Stimulated activated CD8-positive, alpha-beta memory T cell treated with anti-CD3 and anti-CD28 coated beads, Interleukin-15, amount 100 ng/mL, for 48 hours (primary cell): ENCODE data around the gene YJU2.

Experiments used
- DNase-seq, 2 donors: peaks; one replicate each; pipeline ENCODE4 v3.0.0-alpha.2; 2020; ENCODE audit warnings: low read depth in 2 of 2

Gene YJU2

DNA sequence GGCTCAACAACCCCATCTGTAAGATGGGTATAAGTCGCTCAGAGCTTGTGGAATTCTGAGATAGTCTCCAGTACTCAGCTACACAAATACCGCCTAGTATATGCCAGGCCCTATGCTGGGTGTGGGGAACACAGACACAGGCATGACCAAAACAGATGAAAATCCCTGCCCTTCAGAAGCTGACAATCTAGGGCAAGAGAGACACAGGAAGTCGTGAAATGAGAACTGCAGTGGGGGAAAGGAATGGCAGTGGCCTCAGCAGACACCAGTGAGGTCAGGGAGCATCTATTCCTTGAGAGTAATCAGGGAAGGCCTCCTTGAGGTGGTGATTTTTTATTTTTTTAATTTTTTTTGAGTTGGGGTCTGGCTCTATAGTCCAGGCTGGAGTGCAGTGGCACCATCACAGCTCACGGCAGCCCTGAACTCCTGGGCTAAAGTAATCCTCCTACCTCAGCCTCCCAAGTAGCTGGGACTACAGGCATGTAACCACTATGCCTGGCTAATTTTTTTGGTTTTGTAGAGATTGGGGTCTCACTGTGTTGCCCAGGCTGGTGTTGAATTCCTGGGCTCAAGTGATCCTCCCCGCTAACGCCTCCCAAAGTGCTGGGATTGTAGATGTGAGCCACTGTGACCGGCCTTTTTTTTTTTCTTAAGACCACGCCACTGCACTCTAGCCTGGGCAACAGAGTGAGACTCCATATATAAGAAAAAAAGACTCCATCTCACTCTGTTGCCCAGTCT is 52.1 kb downstream of the YJU2 start:
- no peak for DNase-seq

DNA sequence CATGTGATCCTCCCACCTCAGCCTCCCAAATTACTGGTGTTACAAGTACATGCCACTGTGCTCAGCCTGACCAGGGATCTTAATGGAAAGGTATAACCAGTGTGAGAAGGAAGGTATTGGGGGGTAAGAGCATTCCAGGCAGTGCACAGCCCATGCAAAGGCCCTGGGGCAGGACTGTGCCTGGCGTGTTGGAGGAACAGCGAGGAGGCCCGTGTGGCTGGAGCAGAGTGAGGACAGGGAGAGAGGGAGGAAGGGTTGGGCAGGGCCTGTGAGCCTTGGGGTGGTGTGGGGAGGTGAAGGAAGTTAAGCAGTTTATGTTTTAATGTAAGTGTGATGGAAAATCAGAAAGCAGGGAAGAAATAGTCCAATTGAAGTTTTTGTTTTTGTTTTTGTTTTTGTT is 53.7 kb downstream of the YJU2 start:
- DNase-seq: no peak

DNA sequence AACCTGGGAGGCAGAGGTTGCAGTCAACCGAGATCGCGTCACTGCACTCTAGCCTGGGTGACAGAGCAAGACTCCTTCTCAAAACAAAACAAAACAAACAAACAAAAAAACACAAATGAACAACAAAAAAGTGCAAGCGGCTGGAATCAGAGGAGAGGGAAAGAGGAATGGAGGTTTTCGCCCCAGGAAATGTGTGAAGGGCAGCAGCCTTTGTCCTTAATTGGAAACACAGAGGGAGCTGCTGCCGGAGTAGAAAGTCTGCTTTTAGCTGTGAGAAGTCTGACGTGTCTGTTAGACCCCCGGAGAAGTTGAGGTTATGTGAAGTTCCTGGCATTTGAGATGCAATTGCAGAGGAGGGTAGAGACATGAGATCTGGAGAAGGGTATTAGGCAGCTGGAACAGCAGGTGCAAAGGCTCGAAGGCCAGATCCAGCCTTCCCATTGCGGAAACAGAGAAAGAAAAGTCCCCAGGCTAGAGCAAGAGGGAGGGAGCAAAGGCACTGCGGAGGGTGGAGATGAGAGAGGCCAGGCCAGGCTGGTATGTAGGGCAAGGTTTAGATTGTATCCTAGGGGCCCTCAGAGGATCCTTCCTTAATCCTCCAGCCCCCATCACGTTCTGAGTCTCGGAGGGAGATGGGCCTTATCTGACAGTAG is 54.8 kb downstream of the YJU2 start:
- no peak for DNase-seq

DNA sequence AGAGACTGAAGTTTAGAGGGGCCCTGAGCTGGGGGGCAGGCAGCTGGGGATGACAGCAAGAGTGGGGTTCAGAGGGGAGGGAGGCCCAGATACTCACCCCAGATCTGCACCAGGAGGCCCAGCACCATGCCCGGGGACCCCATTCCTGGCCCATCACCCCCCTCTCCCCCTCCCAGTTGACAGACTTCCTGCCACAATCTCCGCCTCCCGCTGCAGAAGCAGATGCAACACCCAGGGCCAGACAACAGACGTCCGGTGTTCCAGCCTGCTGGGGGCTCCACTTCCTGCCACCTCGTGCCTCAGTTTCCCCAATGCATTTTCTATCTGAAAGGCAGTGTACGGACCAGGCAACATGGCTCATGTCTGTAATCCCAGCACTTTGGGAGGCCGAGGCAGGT is 55.4 kb downstream of the YJU2 start, which contains the start of gene TMIGD2:
Gene TMIGD2 (minus strand): TSS at position 147 of the 398 bp plus-strand sequence. CDS start 4 bp downstream, at position 143.
- DNase-seq: no peak

DNA sequence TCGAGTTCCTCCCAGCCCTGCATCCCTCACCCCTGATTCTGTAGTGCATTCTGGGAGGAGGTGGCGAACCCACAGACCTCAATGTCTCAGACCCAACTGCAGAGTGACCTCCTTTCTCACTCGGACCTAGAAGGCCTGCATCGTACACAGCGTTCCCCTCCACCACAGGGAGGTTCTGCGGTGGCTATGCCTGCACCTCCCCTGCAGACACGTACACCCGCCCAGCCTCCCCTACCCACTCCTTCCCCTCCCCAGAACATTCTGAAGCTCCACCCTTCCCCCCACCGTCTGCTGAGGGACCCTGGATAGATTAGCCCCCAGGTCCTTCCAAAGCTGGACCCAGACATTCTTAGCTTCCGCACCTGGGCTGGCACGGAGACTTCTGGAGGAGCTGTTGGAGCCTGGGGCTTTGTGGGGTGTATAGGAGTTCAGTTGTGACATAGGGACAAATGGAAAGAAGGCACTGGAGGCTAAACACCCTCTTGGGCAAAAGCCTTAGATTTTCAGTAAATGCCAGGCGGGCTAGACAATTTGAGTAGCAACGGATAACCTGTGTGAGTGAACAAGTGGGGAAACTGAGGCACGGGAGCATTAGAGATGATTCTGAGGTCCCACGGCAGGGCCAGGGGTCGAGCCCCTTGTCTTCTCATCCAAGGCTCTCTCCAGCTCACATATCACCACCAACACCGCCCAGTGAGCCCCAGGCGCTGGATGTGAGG is 57.1 kb downstream of the YJU2 start:
- DNase-seq: no peak

DNA sequence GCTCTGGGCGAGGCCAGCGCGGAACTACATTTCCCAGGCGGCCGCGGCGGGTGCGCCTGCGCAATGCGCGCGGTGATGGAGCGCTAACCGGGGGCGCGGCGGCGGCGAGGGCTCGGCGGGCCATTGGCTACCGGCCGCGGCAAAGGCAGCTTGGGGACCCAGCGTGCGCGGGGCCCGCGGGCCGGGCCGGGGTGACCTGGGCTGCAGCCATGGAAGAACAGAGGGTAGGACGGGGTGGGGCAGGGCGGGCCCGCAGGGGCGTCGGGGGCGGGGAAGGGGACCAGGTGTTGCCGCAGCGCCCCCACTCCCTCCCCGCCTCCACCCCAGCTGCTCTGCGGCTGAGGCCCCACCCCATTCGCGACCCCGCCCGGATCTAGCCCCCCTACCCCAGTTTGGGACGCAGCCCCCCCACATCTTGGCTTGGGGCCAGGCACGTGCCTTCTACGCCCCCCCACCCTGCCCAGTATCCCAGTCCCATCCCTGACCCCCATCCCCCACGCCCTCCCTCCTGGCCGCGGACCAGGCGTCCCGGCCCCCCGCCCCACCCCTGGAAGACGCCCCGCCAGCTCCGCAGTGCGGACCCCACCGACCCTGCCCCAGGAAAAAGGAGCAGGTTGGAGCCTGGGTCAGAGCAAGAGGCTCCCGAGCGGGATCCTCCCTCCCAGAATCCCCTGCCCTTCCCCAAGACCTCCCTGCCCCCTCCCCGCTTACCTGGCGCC is 57.8 kb downstream of the YJU2 start, which contains the start of gene FSD1:
Gene FSD1 (plus strand): TSS at position 61 of the 719 bp plus-strand sequence. CDS start 149 bp downstream, at position 210.
- peak; percentile 75 to 77 for DNase-seq

DNA sequence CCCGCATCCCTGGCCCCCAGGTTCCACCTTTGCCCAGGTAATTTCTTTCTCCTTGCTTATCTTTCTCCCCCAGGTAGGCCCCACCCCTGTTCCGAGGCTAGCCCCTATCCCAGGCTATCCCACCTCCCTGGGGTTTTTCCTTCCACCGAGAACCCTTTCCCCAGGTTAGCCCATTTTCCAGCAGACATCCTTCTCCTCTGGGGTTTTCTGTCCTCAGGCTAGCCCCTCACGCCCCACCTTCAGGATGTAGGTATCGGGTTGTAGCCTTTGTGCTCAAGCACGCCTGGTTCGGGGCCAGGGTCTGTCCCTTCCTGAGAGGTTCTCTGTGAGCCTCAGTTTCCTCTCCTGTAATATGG is 58.4 kb downstream of the YJU2 start:
- DNase-seq: no peak

DNA sequence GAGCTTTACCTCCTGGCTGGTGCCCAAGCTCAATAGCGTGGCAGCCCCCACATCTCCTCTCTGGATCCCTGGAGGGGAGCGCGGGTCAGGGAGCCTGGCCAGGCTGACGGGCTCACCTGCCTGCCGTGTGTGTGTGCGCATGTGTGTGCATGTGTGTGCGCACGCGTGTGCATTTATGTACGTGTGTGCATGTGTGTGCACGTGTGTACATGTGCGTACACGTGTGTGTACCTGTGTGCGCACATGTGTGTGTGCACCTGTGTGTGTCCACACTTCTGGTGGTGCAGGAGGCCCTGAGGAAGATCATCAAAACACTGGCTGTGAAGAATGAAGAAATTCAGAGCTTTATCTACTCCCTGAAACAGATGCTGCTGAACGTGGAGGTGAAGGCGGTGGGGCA is 58.8 kb downstream of the YJU2 start:
- DNase-seq: no peak

DNA sequence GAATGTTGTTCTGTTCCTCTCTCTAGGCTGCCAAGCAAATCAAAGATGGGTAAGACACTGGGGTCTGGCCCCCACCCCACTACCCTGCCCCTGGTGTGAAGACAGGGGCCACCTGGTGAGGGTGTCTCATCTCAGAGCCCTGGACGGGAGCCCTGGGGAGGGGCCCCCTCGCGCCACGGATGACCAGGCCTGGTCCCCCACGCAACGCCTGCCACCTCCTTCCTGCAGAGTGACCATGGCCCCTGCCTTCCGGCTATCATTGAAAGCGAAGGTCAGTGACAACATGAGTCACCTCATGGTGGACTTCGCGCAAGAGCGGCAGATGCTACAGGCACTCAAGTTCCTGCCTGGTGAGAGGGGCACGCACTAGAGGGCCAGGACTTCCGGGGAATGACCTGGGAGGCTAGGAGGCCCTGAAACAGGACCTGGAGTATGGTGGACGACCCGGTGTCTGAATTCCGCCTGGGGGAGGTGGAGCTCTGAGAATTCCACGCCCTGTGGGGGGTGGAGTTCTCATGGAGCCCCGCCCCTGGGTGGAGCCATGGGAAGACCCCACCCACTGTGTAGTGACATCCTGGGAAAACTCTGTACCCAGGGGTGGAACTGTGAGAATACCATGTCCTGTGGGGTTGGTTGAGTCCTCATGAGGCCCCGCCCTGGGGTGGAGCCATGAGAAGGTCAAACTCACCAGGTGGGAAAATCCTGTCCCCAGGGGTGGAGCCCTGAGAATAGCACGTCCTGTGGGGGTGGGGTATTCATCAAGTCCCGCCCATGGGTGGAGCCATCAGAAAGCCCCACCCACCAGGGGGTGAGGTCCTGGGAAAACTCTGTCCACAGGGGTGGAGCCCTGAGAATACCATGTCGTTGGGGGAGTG is 63.6 kb downstream of the YJU2 start:
- no peak for DNase-seq

DNA sequence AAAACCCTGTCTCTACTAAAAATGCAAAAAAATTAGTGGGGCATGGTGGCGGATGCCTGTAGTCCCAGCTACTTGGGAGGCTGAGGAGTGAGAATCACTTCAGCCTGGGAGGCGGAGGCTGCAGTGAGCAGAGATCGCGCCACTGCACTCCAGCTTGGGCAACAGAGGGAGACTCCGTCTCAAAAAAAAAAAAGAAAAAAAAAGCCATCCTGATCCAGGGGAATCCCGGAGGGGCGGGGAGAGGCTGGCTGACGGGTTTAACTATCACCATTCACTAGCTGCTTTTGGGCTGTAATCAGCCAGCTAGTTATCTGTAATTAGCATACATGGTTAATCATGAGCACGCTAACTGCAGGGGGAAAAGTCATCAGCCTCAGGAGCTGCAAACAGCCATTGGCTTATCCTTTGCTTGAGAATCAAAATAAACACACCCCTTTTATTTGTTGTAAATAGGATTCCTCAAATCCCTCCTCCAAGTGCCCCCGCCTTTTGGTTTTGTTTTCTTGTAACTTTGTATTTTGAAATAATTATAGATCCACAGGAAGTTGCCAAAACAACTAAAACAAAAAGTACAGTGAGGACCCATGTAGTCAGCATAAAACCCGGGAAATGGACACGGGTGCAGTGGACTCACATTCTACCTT is 67.1 kb downstream of the YJU2 start:
- DNase-seq: no peak

DNA sequence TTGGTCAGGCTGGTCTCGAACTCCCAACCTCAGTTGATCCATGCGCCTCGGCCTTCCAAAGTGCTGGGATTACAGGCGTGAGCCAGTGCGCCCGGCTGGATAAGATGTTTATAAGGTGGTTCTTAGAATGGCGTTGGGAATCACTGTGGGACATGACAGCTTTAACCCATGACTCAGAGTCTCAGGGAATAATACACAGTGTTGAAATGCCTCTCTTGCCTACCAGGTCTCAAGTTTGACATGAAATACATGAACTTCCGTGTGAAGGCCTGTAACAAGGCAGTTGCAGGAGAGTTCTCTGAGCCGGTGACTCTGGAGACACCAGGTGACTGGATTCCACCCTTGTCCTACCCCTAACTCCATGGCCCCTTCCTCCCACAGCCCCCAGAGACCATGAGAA is 70.1 kb downstream of the YJU2 start:
- no peak for DNase-seq

DNA sequence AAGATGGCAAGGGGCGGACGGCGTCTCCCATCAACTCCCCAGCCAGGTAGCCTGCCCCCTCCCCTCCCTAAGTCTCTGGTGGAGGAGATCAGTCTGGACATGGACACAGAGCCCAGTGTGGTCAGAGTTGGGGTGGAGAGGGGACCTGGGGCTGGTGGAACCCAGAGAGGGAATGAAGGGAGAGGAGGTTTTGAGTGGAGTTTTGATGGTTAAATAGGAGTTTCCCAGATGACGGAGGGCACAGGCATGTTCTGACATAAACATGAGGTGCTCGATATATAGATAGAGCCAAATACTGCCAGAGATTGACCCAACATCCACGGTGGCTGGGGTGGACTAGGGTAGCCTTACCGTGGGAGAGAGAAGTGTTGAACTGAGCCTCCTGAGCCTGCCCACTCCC is 71.6 kb downstream of the YJU2 start:
- DNase-seq: no peak
